SK-N-MC (cell line): ENCODE measurements around the gene GRAMD4.

Experiments
- EZH2 ChIP-seq: fragments of 200-600 bp; sonication (generic); IDR thresholded peaks from one replicate; pipeline ENCODE4 v1.6.1; 2017; ENCODE audit warnings: antibody characterized with exemption
- FOXP2 ChIP-seq: optimal IDR thresholded peaks from 2 replicates; pipeline ENCODE3; 2011; ENCODE audit warnings: mild to moderate bottlenecking, moderate library complexity; ENCODE audit not compliant: insufficient read depth; ENCODE audit errors: extremely low read length, control extremely low read depth
- POLR2AphosphoS5 ChIP-seq: IDR thresholded peaks from 2 replicates; pipeline ENCODE4 v1.6.1; 2012; ENCODE audit warnings: mild to moderate bottlenecking, low read depth, low read length, borderline replicate concordance

GRCh38 chr22:46657996-46658947 is 38.1 kb downstream of the GRAMD4 start:
- TF ChIP-seq EZH2, result no peak
- TF ChIP-seq POLR2AphosphoS5, result no peak
- no peak for TF ChIP-seq FOXP2
